ENCODE data around the gene FAM240A.

FAM240A gene

GRCh38 chr3:46628901-46629369 lies 16.6 kb downstream of the FAM240A start:
- DNase-seq = no peak

- peak; percentile 79 for DNase-seq
Observed at GRCh38 chr3:46629551-46630517, 17.5 kb downstream of the FAM240A start.

- DNase-seq = no peak
Observed at GRCh38 chr3:46632792-46633191, 20.5 kb downstream of the FAM240A start.

GRCh38 chr3:46634856-46635255 lies 22.5 kb downstream of the FAM240A start:
- DNase-seq = no peak

DNA sequence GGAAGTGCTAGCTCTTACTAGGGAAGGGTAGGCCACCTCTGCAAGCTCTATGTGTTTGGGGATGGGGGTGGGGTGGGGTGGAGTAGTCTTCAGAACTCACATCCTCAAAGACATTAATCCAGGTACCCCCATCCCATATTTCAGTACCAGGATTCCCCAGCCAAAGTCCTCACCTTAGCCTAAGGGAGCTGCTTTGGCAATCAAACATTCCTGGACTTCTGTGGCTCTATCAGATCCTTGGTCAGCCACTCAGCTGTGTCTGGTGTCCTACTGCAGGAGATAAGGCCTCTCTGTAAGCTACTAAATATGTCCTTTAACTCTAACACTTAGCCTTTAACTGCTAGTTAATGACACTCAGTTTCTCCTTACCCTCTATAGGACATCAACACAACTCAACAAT lies 26.9 kb downstream of the FAM240A start:
- DNase-seq = no peak

- DNase-seq = no peak
Observed at GRCh38 chr3:46640927-46641326, 28.6 kb downstream of the FAM240A start.

- DNase-seq = no peak
Observed at GRCh38 chr3:46642971-46643370, 30.6 kb downstream of the FAM240A start.

DNA sequence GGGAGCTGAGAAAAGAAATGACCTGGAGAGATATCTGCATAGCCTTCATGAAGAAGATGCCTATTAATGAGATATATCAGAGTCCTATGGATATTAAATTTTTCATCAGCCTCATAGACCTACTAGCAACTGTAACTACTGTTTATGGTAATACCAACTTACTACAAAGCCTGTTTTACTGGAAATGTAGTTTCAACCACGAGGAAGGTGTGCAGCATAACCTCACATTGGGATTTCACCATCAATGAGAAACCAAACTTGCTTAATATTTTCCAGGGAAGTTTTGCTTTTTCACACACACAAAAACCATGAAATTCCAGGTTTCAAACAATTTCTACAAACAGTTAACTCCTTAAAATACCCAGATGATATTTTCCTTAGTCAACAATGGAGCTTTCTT lies 31.4 kb downstream of the FAM240A start:
- DNase-seq = no peak

DNA sequence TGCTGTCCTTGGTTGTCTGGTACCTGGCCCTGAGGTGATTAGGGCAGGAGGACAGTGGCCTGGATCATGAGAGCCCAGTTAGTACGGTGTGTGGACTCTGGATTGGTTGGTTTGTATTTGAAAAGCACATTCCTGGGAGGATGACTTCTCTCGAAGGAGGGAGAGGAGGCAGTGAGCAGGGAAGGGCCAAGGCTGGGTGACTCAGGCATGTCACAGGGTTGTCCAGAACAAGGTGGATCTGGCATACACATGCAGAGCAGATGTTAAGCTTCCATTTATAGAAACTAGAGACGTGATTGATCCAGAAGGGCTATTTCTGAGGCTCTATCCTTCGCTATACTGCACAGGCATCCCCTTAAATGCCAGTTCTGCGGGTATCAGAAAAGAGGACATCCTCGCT lies 34.4 kb downstream of the FAM240A start:
- no peak for DNase-seq

DNA sequence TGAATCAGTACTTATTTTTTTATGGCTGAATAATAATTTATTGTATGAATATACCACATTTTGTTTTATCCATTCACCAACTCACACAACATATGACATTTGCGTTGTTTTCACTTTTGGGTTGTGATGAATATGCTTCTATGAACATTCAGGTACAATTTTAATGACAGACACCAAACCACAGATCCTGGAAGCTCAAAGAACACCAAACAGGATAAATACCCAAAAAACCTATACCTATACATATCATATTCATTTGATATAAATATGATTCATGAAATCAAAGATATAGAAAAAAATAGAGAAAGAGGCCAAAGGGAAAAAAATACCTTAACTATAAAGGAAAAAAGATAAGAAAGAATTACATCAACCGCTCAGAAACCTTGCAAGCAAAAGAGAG lies 35.8 kb downstream of the FAM240A start:
- no peak for DNase-seq

DNA sequence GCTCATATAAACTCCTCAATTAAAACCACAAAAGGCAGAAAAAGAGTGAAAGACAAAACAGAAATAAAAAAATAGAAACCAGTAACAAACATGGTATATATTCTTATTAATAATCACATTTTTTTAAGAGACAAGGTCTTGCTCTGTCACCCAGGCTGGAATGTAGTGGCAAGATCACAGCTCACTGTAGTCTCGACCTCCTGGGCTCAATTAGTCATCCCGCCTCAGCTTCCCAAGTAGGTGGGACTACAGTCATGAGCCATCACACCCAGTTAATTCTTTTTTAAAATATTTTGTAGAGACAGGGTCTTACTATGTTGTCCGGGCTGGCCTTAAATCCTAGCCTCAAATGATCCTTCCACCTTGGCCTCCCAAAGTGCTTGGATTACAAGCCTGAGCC lies 37.1 kb downstream of the FAM240A start:
- no peak for DNase-seq

DNA sequence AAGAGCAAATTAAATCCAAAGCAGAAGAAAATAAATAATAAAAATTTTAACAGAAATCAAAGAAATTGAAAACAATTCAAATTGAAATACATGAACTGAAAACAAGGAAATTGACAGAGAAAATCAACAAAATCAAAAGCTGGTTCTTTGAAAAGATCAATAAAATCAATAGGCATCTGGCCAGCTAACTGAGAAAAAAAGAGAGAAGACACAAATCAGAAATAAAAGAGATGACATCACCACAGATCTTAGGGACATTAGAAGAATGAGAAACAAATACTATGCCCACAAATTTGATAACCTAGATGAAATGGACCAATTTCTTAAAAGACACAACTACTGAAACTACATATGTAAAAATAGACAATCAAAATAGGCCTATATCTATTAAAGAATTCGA lies 38.8 kb downstream of the FAM240A start:
- no peak for DNase-seq

- DNase-seq = no peak
Observed at GRCh38 chr3:46655271-46655670, 42.9 kb downstream of the FAM240A start.

GRCh38 chr3:46656778-46657556 lies 44.6 kb downstream of the FAM240A start:
- no peak for DNase-seq

DNA sequence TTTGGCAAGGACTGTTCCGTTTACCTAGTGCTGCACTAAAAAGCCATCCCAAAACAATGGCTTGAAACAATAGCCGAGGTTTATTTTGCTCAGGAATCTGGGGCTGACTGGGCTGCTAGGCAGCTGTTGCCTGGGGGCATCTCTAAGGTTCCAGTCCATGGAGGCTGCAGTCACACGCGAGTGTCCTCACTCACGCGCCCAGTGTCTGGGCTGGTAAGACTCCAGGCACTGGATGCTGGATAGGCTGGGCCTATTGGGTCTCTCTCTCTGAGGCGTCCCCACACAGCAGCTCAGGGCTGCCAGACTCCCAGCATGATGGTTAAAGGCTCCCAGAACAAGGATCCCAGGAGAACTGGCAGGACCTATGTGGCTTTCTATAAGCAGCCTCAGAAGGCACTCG lies 47.0 kb downstream of the FAM240A start:
- DNase-seq = no peak

GRCh38 chr3:46660003-46660402 lies 47.7 kb downstream of the FAM240A start:
- no peak for DNase-seq

GRCh38 chr3:46660543-46661523 lies 48.5 kb downstream of the FAM240A start:
- no peak for DNase-seq

- no peak for DNase-seq
Observed at GRCh38 chr3:46661776-46662766, 49.7 kb downstream of the FAM240A start.

GRCh38 chr3:46662771-46663551 lies 50.6 kb downstream of the FAM240A start:
- DNase-seq = no peak

DNA sequence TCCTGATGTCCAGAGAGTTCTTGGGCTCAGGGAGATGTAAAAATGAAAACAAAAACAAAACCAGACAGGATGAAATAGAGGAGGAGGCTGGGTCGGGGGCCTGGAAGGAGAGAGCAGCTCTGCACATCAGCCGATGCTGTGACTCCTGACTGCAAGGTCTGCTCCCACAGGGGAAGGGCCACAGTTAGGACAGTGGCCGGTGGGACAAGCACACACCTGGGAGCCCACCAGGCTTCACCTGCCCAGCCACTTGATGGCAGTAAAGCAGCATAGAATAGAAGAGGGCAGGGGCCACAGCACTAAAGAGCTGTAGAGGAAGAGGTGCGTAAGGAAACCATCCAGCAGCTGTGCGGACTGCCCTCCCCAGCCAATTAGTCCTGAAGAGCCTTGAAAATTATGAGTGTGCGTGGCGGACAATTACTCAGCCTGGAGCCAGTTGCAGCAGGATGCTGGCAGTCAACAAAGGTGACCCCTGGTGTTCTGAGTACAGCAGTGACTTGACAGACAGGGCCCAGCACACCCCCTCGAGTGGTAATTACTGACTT lies 51.3 kb downstream of the FAM240A start:
- DNase-seq = no peak

All from stimulated activated CD4-positive, alpha-beta T cell treated with anti-CD3 and anti-CD28 coated beads, Interleukin-4, amount 100 ng/mL, for 1 hour (primary cell).